Measurements from ENCODE around the gene HIVEP3. TPM values are rescaled to one million over a fixed set of nuclear protein-coding genes. Genes with fewer than 3 reads are reported as not detected.
A peak's percentile ranks its signal among the peaks of the same experiment; 100 is the strongest.

Gene HIVEP3
- total and polyA plus RNA-seq, 2 of the 13 experiments (the other 11 are each of a cell fraction or from before 2014, with no cell fraction given) = 0.05 TPM; not detected in 1

GRCh38 chr1:41649396-41650027, 269.2 kb downstream of the HIVEP3 start:
- TF ChIP-seq CEBPB (IDR thresholded peaks at IDR 0.05; ENCODE audit: borderline replicate concordance, low read depth, low read length) (peak; percentile 22; the same call in 1 of the 2 replicates), ZBTB7A (CRISPR knock-in tag; IDR thresholded peaks at IDR 0.05) (no peak), ATF7 (IDR thresholded peaks at IDR 0.05) (peak; percentile 40; the same call in 1 of the 2 replicates), ATF7 (CRISPR knock-in tag; IDR thresholded peaks at IDR 0.05) (no peak), POLR2AphosphoS2 (IDR thresholded peaks at IDR 0.05; ENCODE audit: low read depth, low read length) (no peak), TOE1 (CRISPR knock-in tag; IDR thresholded peaks at IDR 0.05) (no peak), HOXD1 (CRISPR knock-in tag; IDR thresholded peaks at IDR 0.05) (no peak)
- Histone ChIP-seq H3K27ac (ENCODE audit: extremely low read length, insufficient read depth, low read length) (no peak overlapping the region), H3K9ac (ENCODE audit: insufficient read depth, low read depth, low read length) (no peak overlapping the region), H3K4me2 (ENCODE audit: low read depth, low read length) (no peak overlapping the region), H3K4me3 (replicated peaks in 1 of 3; ENCODE audit: insufficient read depth in 1 of 3, low read depth in 2 of 3, low read length in 3 of 3) (no peak overlapping the region), H3K27me3 (ENCODE audit: control insufficient read depth in 1 of 2, insufficient read depth in 2 of 2, low read length in 2 of 2) (peaks cover 0 to 1% of the 10 kb centered on the region in 2 experiments; a peak in 2 of 5 replicates), H2AFZ (ENCODE audit: low read length) (no peak overlapping the region), H3K4me1 (ENCODE audit: insufficient read depth, low read length) (no peaks in the 10 kb centered on the region), H3K36me3 (replicated peaks in 1 of 2; ENCODE audit: control insufficient read depth in 1 of 2, insufficient read depth in 2 of 2, low read length in 2 of 2) (no peaks in the 10 kb centered on the region), H3K79me2 (ENCODE audit: insufficient read depth, low read length) (no peaks in the 10 kb centered on the region), H3K9me3 (ENCODE audit: low read length) (no peaks in the 10 kb centered on the region), H4K20me1 (ENCODE audit: insufficient read depth, low read length) (no peaks in the 10 kb centered on the region)
- 34% methylated on average over 9 of the region's 9 CpGs for WGBS (ENCODE audit: low lambda C conversion rate)
- intact Hi-C loops (cut with micrococcal nuclease; ENCODE audit: unreplicated experiment) = no loop called here
- DNase-seq (ENCODE audit: low spot score) (no peak), ATAC-seq (no peak), FAIRE-seq (no peak)
- ChIA-PET CTCF (ENCODE audit: low intra/inter-chr PET ratio, low total read pairs) (no interaction called here), POLR2A (no interaction called here)
- BruUV-seq (replicated peaks) = no TSS peak
- in situ Hi-C loops (cut with HindIII; ENCODE audit: extremely low pct_ligation_motif_present, low pct_unique_long_range_greater_than_20kb) = no loop called here

DNA sequence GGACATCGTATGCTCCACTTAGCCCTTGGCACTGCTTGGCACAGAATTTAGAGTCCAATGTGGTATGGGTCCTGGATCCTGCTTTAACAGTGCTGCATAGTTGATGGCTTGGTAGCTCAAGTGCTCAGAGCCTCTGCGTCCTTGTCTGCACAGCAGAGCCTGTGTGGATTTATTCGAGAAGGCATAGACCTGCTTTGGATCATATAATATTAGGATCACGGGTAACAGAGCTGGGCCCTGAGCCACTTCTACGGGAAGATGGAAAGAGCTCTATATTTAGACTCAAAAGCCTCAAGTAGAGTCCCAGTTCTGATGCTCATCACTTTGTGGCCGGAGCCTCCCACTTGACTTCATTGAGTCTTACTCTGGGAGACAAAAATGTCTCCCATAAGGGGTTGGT, 269.9 kb downstream of the HIVEP3 start:
- no peaks in the 10 kb centered on the region for H4K20me1 ChIP-seq (ENCODE audit: insufficient read depth, low read length)
- DNase-seq (ENCODE audit: low spot score) (no peak), ATAC-seq (no peak), FAIRE-seq (no peak)
- no peak overlapping the region for H3K4me2 ChIP-seq (ENCODE audit: low read depth, low read length)
- no TSS peak for BruUV-seq (replicated peaks)
- no peaks in the 10 kb centered on the region for H3K79me2 ChIP-seq (ENCODE audit: insufficient read depth, low read length)
- H3K9ac ChIP-seq (ENCODE audit: insufficient read depth, low read depth, low read length) = no peak overlapping the region
- in situ Hi-C loops (cut with HindIII; ENCODE audit: extremely low pct_ligation_motif_present, low pct_unique_long_range_greater_than_20kb) = no loop called here
- H2AFZ ChIP-seq (ENCODE audit: low read length) = no peak overlapping the region
- H3K9me3 ChIP-seq (ENCODE audit: low read length) = no peaks in the 10 kb centered on the region
- POLR2A ChIA-PET = no interaction called here
- H3K4me3 ChIP-seq (replicated peaks in 1 of 3; ENCODE audit: insufficient read depth in 1 of 3, low read depth in 2 of 3, low read length in 3 of 3) = no peak overlapping the region
- H3K4me1 ChIP-seq (ENCODE audit: insufficient read depth, low read length) = no peaks in the 10 kb centered on the region
- no peak overlapping the region for H3K27ac ChIP-seq (ENCODE audit: extremely low read length, insufficient read depth, low read length)
- intact Hi-C loops (cut with micrococcal nuclease; ENCODE audit: unreplicated experiment) = no loop called here
- whole genome bisulfite sequencing (ENCODE audit: low lambda C conversion rate) = 21% methylated on average over 5 of the region's 6 CpGs
- peaks cover 0 to 1% of the 10 kb centered on the region in 2 experiments; a peak in 2 of 5 replicates for H3K27me3 ChIP-seq (ENCODE audit: control insufficient read depth in 1 of 2, insufficient read depth in 2 of 2, low read length in 2 of 2)
- H3K36me3 ChIP-seq (replicated peaks in 1 of 2; ENCODE audit: control insufficient read depth in 1 of 2, insufficient read depth in 2 of 2, low read length in 2 of 2) = no peaks in the 10 kb centered on the region
- CTCF ChIA-PET (ENCODE audit: low intra/inter-chr PET ratio, low total read pairs) = no interaction called here
- TF ChIP-seq SNRNP70 (IDR thresholded peaks at IDR 0.05; ENCODE audit: low read depth, low read length) = no peak
- no peak for TF ChIP-seq ZNF484 (CRISPR knock-in tag; IDR thresholded peaks at IDR 0.05; ENCODE audit: borderline replicate concordance, low read depth)
- no peak for TF ChIP-seq GTF2F1 (IDR thresholded peaks at IDR 0.05; ENCODE audit: low read length)
- TF ChIP-seq, protein P1, sequence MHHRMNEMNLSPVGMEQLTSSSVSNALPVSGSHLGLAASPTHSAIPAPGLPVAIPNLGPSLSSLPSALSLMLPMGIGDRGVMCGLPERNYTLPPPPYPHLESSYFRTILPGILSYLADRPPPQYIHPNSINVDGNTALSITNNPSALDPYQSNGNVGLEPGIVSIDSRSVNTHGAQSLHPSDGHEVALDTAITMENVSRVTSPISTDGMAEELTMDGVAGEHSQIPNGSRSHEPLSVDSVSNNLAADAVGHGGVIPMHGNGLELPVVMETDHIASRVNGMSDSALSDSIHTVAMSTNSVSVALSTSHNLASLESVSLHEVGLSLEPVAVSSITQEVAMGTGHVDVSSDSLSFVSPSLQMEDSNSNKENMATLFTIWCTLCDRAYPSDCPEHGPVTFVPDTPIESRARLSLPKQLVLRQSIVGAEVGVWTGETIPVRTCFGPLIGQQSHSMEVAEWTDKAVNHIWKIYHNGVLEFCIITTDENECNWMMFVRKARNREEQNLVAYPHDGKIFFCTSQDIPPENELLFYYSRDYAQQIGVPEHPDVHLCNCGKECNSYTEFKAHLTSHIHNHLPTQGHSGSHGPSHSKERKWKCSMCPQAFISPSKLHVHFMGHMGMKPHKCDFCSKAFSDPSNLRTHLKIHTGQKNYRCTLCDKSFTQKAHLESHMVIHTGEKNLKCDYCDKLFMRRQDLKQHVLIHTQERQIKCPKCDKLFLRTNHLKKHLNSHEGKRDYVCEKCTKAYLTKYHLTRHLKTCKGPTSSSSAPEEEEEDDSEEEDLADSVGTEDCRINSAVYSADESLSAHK (CRISPR knock-in tag; IDR thresholded peaks at IDR 0.05; ENCODE audit: borderline replicate concordance) = no peak
- TF ChIP-seq SNAPC5 (CRISPR knock-in tag; IDR thresholded peaks at IDR 0.05; ENCODE audit: borderline replicate concordance) = no peak
- TF ChIP-seq, protein P2, sequence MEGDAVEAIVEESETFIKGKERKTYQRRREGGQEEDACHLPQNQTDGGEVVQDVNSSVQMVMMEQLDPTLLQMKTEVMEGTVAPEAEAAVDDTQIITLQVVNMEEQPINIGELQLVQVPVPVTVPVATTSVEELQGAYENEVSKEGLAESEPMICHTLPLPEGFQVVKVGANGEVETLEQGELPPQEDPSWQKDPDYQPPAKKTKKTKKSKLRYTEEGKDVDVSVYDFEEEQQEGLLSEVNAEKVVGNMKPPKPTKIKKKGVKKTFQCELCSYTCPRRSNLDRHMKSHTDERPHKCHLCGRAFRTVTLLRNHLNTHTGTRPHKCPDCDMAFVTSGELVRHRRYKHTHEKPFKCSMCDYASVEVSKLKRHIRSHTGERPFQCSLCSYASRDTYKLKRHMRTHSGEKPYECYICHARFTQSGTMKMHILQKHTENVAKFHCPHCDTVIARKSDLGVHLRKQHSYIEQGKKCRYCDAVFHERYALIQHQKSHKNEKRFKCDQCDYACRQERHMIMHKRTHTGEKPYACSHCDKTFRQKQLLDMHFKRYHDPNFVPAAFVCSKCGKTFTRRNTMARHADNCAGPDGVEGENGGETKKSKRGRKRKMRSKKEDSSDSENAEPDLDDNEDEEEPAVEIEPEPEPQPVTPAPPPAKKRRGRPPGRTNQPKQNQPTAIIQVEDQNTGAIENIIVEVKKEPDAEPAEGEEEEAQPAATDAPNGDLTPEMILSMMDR (CRISPR knock-in tag; IDR thresholded peaks at IDR 0.05) = no peak
- TF ChIP-seq PCBP2 (optimal IDR thresholded peaks at IDR 0.05; ENCODE audit: low read depth, low read length, poor library complexity, severe bottlenecking) = no peak
- TF ChIP-seq GZF1 (CRISPR knock-in tag; IDR thresholded peaks at IDR 0.05) = no peak
- no peak for TF ChIP-seq CHCHD3 (CRISPR knock-in tag; IDR thresholded peaks at IDR 0.05)

Data from HepG2 (cell line).